ENCODE measurements around the gene TMEM115.
"Not testable (repeated sequence)": the region's sequence is repeated elsewhere in the genome, so short reads cannot be mapped to it uniquely, and the experiment has no call there.

TMEM115 gene

DNA sequence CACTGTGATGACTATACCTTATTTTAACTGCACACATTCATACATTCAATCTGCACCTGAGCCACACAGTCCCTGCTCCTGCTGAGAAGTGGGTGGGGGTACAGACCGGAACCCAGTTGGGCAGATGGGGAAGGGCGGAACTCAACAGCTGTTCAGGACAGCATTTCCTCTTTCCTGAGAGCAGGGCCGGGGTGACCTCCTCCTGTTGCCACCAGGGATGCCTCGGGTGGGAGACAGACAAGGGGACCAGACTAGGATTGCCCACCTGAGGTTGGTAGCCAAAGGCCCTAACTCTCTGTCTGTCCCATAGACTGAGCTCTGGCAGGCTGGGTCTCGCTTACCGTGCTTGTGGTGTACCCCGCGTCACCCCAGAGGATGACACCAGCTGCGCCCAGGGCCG lies 40.7 kb downstream of the TMEM115 start:
- no peak for DNase-seq (ENCODE audit: low read depth in 2 of 2)

DNA sequence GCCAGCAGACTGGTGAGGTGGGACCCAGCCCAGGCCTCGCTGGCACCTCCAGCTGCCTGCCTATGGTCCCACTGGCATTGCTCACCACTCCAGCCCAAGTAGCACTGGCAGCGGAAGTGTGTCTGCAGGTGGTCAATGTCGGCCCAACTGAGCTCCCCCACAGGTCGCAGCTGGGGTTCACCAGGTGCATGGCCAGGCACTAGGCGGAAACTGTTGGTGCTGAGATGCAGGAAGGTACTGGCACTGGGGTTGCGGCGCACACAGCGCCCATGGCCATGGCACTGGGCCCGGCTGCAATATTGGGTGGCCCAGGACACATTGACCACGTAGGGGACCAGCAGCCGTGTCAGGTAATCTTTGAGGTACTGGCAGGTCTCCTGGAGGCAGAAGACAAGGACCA lies 41.2 kb downstream of the TMEM115 start:
- DNase-seq (ENCODE audit: low read depth in 2 of 2), result no peak

DNA sequence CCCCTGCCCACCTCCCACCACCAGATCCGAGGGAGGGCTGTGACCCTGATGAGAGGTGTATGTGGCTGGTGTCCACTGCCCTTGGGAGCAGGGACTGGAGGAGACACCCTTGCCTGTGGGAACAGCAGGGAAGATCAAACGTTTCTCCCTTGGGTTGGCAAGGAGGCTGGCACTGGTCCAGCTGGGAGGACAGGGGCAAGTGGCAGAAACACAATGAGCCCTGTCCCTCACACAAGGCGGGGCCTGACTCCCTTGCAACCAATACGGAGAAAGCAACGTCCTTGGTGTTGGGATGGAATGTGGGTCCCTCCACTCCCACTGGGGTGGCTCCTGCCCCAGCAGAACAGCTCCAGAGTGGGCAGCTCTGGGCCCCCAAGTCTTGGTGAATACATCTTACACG lies 42.0 kb downstream of the TMEM115 start:
- DNase-seq (ENCODE audit: low read depth in 2 of 2), result no peak

DNA sequence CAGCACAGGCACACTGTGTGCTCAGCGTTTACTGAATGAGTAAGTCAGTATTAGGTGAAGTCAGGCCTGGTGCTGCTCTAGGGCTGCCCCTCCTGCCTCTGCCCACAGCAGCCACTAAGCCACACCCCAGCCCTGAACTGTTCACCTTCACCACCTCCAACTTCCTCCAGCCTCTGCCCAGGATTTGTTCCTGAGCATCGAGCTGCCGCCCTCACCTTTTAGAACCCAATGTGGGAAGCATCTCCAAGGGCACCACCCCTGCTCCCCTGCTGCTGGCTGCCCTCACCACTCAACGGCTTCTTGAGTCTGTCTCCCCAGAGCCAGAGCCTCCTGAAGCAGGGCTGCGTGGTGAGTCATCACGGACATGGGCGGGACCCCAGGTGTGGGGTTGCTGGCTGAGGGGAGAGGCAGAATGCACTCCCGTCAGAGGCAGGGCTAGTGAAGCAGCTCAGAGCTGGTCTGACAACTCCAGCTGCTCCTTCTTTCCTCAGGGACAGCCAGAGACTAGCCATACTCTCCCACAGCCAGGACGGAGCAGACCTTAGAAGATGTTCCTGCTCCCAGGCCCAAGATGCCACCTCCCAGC lies 42.6 kb downstream of the TMEM115 start:
- no peak for DNase-seq (ENCODE audit: low read depth in 2 of 2)

DNA sequence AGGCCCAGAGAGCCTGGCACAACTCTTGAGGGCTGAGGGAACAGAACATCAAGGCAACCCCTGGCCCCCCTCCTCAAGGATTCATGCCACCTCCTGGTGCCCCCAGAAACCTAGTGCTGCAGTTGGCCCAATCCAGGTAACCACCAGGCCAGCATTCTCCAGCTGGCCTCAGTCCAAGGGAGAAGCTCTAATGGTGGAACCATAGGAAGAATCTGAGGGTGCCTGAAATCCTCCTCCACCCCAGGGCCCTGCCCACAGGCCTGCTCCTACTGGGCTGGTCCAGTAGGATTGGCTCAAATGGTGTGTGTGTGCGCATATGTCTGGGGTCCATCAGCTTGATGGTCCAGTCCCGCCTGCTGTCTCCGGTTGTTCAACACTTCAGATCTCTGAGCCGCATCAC lies 44.5 kb downstream of the TMEM115 start:
- no peak for DNase-seq (ENCODE audit: low read depth in 2 of 2)

DNA sequence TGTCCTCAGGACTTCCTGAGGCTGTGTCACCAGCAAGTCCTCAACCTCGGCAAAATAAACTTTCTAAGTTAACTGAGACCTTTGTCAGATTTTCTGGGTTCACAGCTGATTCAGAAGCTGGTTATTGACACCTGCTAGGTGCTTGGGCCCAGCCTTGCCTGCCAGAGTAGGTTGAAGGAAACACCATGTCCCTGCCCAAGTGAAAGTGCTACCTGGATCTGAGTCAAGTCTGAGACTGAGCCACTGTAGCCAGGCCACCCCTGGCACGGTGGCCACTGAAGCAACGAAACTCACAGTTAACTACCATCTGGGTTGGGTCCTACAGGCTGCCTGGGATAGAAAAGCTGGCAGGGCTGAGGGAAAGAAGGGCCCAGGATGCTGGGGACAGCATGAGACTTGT lies 45.0 kb downstream of the TMEM115 start:
- no peak for DNase-seq (ENCODE audit: low read depth in 2 of 2)

DNA sequence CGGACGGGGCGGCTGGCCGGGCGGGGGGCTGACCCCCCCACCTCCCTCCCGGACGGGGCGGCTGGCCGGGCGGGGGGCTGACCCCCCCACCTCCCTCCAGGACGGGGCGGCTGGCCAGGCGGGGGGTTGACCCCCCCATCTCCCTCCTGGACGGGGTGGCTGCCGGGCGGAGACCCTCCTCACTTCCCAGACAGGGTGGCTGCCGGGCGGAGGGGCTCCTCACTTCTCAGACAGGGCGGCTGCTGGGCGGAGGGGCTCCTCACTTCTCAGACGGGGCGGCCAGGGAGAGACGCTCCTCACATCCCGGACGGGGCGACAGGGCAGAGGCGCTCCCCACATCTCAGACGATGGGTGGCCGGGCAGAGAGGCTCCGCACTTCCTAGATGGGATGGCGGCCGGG lies 47.3 kb downstream of the TMEM115 start:
- DNase-seq (ENCODE audit: low read depth in 2 of 2), result not testable (repeated sequence)
